ENCODE results near the gene EIF3B.
"Not testable (repeated sequence)": the region's sequence is repeated elsewhere in the genome, so short reads cannot be mapped to it uniquely, and the experiment has no call there.

Gene EIF3B

DNA sequence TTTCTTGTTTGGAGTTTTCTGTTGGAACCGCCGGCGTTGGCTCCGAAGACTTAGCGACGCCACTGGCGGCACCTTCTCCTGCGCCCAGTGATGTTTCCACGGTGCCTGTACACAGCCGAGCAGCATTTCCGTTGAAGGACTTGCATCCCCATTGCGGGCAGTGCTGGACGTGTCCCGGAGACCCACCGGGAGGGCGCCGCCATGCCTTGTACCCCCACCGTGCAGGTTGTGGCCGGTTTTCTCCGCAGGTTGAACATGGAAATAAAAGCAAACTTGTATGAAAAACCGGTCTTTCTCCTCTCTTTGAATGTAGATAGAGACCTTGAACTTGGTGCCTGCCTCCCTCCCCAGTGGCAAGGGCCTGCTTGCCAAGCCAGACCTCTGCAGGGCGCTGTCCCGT lies 25.8 kb downstream of the EIF3B start:
- no peak for TF ChIP-seq CTCF (conservative IDR thresholded peaks at IDR 0.05)
- H3K27ac ChIP-seq = no peak overlapping the region

DNA sequence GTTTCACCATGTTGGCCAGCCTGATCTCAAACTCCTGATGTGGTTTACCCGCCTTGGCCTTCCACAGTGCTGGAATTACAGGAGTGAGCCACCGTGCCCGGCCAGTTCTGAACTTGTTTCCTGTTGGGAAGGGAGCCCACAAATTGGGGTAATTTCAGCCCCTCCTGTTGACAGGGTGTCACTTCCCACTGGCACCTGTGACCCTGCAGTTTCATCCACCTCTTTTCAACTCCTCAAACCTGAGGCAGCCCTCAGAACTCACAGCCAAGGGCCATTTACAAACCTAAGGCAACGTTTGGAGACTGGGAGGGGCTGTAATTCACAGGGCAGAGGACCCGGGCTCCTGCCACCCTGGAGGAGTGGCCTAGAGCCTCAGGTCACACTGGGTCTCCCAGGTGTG lies 26.6 kb downstream of the EIF3B start:
- no peak overlapping the region for H3K27ac ChIP-seq
- TF ChIP-seq CTCF (conservative IDR thresholded peaks at IDR 0.05) = no peak

- no peak overlapping the region for H3K27ac ChIP-seq
- no peak for TF ChIP-seq CTCF (conservative IDR thresholded peaks at IDR 0.05)
Observed at GRCh38 chr7:2381881-2382509, 27.4 kb downstream of the EIF3B start.

DNA sequence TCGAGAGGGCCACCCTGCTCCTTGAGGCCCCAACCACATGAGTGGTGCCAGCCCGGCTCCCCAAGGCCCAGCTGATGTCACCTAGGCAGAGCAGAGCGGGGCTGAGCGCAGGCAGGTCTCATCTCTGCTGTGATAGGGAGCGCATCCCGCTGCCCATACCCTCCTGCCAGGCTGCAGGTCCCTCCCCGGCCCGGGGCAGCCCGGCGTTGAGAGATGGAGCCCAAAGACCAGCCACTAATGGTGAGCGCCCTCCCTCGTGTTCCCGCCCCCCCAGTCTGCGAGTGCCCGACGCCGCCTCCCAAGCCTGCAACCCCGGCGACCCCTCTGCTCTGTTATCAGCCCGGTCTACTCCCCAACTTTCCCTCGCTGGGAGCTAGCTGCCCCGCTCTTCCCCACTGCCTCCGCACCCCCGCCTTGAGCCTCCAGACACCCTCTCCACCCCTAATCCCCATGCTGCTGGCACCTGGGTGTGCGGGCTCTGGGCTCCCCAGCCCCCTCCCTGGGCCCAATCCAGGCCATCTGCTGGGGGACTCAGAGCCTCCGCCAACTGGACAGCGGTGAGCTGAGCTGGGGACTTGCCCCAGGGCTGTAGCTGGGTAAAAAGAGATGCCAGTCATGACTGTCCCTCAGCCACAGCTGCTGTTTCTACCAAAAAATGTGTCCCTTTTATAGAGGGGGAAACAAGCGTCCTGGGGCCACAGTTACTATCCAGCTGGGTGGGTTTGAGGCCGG lies 29.1 kb downstream of the EIF3B start:
- TF ChIP-seq CTCF (conservative IDR thresholded peaks at IDR 0.05) = no peak
- H3K27ac ChIP-seq = no peak overlapping the region

DNA sequence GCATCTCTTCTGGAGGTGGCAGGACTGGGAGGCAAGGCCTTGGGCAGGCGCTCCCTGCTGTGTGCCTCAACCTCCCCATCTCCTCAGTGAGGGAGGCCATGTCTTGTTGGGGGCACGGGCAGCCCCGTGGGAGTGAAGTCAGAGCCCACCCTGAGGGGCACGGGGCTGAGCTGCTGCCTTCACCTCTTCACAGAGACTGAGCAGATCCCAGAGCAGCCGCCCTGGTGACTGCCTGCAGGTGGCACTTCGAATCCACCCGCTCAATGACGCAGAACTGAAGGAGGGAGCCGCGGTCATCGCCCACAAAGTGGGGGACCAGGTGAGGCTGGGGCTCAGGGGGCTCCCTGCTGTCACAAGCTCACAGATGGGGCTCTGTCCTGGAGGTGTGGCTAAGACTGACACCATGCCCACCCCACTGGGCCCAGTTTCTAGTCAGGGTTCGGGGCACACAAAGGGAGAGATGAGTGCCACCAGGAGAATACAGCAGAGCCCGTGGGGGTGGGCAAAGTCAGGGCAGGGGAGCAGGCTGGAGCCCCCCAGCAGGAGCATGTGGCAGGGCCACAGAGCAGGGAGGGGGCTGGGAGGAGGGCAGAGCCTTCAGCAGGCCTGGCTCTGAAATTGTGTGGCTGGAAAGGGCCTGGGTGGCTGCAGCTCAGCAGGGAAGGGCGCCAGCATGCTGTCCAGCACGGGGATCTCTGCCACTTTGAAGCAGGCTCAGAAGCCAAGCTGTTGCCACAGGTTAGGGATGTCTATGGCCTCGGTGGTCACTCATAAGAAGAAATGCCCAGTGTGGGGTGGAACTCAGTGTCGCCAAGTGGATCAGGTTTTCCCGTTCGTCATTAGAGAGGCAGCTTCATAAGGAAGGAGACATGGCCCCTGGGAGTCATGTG lies 30.0 kb downstream of the EIF3B start:
- TF ChIP-seq CTCF (conservative IDR thresholded peaks at IDR 0.05) = no peak
- no peak overlapping the region for H3K27ac ChIP-seq

DNA sequence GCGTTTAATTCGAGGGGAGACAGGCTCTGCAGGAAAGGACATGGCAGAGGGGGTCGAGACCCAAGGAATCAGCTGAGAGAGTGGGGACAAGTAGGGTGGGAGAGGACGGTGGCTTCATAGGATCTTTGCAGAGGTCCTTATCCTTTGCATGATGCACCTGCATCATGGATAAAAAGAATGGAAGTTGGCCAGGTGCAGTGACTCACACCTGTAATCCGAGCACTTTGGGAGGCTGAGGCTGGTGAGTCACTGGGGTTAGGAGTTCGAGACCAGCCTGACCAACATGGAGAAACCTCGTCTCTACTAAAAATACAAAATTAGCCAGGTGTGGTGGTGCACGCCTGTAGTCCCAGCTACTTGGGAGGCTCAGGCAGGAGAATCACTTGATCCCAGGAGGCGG lies 31.5 kb downstream of the EIF3B start:
- not testable (repeated sequence) for H3K27ac ChIP-seq

DNA sequence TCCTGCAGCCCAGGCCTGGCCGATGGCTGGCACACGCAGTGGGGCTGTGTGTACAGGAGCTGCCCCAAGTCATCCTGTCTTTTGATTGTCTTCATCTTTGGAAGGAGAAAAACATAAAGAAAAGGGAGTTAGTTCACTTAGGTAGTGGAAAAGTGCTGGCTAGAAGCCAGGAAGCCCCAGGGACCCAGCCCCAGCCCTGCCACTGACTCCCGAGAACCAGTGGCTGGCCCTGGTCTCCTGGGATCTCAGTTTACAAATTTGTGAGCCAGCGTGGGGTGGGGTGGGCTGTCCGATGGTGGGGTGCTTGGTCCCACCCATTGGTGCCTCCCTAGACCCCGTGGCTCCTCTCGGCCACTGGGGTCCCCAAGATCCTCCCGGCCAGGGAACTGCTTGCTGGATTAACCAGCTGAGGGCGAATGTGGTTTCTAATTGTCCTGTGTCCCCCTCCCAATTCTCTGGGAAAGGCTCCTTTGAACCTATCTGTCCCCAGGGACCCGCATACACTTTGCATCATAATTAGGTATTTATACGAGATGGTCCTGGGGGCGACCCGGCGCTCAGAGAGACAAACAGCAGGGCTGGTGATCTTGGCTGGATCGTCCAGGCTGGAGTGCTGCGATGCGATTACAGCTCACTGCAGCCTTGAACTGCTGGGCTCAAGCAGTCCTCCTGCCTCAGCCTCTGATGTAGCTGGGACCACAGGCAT lies 32.5 kb downstream of the EIF3B start:
- no peak for TF ChIP-seq CTCF (conservative IDR thresholded peaks at IDR 0.05)
- H3K27ac ChIP-seq = no peak overlapping the region
